Tibial nerve (tissue), 3 donors: ENCODE data around the gene FZD4.

Experiments
- POLR2A ChIP-seq, 2 donors: fragments of 450-650 bp; IDR thresholded peaks; one replicate each; pipeline ENCODE4 v1.6.1; 2017; ENCODE audit warnings: antibody characterized with exemption in 2 of 2, mild to moderate bottlenecking in 2 of 2, moderate library complexity in 2 of 2
- TF ChIP-seq, protein P1 (sequence below), 5 experiments: fragments of 200-600 bp in 3 of 5; fragments of 450-650 bp in 2 of 5; sonication (generic) in 3 of 5; IDR thresholded peaks; one replicate each; pipeline ENCODE4 v1.5.1; 2016 to 2019; ENCODE audit warnings: antibody characterized with exemption in 5 of 5, mild to moderate bottlenecking in 3 of 5, moderate library complexity in 2 of 5

DNA sequence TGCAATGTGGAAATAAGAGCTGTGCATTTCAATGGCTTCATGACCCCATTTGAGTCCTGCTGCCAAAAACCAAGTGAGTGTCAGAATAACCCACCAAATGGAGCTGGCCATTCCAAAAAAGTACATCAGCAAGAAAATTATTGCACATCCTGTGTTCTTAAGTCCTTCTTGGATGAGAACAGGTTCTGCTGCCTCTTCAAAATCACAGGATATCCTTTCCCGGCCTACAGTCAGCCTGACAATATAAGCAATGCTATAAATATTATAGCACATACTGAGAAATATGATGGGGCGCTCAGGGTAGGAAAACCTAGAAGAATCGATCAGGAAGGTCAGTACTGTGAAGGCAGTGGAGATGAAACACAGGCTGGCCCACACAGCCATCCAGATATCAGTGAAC, 3.5 kb downstream of the FZD4 start:
- TF ChIP-seq, protein P1, sequence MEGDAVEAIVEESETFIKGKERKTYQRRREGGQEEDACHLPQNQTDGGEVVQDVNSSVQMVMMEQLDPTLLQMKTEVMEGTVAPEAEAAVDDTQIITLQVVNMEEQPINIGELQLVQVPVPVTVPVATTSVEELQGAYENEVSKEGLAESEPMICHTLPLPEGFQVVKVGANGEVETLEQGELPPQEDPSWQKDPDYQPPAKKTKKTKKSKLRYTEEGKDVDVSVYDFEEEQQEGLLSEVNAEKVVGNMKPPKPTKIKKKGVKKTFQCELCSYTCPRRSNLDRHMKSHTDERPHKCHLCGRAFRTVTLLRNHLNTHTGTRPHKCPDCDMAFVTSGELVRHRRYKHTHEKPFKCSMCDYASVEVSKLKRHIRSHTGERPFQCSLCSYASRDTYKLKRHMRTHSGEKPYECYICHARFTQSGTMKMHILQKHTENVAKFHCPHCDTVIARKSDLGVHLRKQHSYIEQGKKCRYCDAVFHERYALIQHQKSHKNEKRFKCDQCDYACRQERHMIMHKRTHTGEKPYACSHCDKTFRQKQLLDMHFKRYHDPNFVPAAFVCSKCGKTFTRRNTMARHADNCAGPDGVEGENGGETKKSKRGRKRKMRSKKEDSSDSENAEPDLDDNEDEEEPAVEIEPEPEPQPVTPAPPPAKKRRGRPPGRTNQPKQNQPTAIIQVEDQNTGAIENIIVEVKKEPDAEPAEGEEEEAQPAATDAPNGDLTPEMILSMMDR (IDR thresholded peaks at IDR 0.05), result no peak
- no peak for TF ChIP-seq POLR2A (IDR thresholded peaks at IDR 0.05)
